ENCODE measurements around the gene PKIB.

GRCh38 chr6:122760330-122760729, 150.1 kb downstream of the PKIB start:
- TF ChIP-seq, protein P1, sequence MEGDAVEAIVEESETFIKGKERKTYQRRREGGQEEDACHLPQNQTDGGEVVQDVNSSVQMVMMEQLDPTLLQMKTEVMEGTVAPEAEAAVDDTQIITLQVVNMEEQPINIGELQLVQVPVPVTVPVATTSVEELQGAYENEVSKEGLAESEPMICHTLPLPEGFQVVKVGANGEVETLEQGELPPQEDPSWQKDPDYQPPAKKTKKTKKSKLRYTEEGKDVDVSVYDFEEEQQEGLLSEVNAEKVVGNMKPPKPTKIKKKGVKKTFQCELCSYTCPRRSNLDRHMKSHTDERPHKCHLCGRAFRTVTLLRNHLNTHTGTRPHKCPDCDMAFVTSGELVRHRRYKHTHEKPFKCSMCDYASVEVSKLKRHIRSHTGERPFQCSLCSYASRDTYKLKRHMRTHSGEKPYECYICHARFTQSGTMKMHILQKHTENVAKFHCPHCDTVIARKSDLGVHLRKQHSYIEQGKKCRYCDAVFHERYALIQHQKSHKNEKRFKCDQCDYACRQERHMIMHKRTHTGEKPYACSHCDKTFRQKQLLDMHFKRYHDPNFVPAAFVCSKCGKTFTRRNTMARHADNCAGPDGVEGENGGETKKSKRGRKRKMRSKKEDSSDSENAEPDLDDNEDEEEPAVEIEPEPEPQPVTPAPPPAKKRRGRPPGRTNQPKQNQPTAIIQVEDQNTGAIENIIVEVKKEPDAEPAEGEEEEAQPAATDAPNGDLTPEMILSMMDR (IDR thresholded peaks at IDR 0.05): no peak
- no peak for TF ChIP-seq POLR2A (IDR thresholded peaks at IDR 0.05)

All from uterus (tissue), 2 donors.